Measurements from ENCODE around the gene LIN7B. TPM values are rescaled to one million over a fixed set of nuclear protein-coding genes. Genes with fewer than 3 reads are reported as not detected.

LIN7B gene
- total RNA-seq, 4 donors from 2014 or later, result 15.7 to 24.9 (median 19.6) TPM

DNA sequence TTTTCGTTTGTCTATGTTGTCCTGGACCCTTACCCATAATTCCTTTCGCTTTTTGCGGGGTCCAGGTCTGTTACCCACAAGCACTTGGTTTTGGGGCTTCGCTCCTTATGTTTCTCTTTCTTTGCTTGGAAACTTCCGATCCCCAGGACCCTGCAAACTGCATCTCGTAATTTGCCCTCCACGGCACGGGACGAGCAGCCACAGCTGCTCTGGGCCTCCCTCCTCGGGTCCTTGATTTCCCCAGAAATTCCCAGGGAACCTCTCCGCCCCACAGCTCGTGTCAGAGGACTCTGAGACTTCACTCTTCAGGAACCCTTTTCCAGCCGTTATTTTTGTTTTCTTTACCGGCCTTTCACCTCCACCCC, 28.3 kb upstream of the LIN7B start:
- WGBS, 2 donors, result 1% methylated on average over 14 of the region's 14 CpGs
- H3K27ac ChIP-seq, result peak overlapping the region; percentile 75 to 95 (median 87)
- no peaks in the 10 kb centered on the region for H3K27me3 ChIP-seq
- DNase-seq (ENCODE audit: low spot score in 2 of 2), result no peak
- TF ChIP-seq POLR2A (IDR thresholded peaks at IDR 0.05) (no peak), EP300 (IDR thresholded peaks at IDR 0.05) (no peak)
- TF ChIP-seq, protein P1, sequence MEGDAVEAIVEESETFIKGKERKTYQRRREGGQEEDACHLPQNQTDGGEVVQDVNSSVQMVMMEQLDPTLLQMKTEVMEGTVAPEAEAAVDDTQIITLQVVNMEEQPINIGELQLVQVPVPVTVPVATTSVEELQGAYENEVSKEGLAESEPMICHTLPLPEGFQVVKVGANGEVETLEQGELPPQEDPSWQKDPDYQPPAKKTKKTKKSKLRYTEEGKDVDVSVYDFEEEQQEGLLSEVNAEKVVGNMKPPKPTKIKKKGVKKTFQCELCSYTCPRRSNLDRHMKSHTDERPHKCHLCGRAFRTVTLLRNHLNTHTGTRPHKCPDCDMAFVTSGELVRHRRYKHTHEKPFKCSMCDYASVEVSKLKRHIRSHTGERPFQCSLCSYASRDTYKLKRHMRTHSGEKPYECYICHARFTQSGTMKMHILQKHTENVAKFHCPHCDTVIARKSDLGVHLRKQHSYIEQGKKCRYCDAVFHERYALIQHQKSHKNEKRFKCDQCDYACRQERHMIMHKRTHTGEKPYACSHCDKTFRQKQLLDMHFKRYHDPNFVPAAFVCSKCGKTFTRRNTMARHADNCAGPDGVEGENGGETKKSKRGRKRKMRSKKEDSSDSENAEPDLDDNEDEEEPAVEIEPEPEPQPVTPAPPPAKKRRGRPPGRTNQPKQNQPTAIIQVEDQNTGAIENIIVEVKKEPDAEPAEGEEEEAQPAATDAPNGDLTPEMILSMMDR (IDR thresholded peaks at IDR 0.05), result no peak
- peaks cover 0 to 38% (median 18%) of the 10 kb centered on the region in 4 donors for H3K4me1 ChIP-seq
- peak overlapping the region; percentile 71 to 98 (median 90) for H3K4me3 ChIP-seq
- H3K9me3 ChIP-seq, result no peaks in the 10 kb centered on the region
- peaks cover 2 to 37% (median 12%) of the 10 kb centered on the region in 3 donors for H3K36me3 ChIP-seq

DNA sequence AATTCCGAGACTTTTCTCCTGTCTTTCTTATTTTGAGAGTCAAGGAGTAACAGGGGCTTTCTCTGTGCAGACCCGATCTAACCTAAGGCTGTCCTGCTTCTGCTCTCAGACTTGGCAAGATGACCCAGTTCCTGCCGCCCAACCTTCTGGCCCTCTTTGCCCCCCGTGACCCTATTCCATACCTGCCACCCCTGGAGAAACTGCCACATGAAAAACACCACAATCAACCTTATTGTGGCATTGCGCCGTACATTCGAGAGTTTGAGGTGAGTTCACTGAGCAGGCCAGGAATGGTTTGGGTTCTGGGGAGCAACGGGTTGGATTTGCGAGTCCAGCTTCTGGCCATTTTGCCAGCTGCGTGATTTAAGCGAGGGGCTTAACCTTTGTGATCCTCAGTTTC, 27.9 kb upstream of the LIN7B start:
- Histone ChIP-seq H3K9me3 (no peaks in the 10 kb centered on the region), H3K4me3 (peak overlapping the region; percentile 71 to 98 (median 90)), H3K36me3 (peaks cover 2 to 41% (median 16%) of the 10 kb centered on the region in 3 donors), H3K27ac (peak overlapping the region in 3 of 4 donors; percentile 84 to 95 (median 90)), H3K4me1 (peaks cover 0 to 38% (median 18%) of the 10 kb centered on the region in 4 donors), H3K27me3 (no peaks in the 10 kb centered on the region)
- TF ChIP-seq, protein P1 (IDR thresholded peaks at IDR 0.05), result no peak
- no peak for TF ChIP-seq POLR2A (IDR thresholded peaks at IDR 0.05)
- TF ChIP-seq EP300 (IDR thresholded peaks at IDR 0.05), result no peak
- no peak for DNase-seq (ENCODE audit: low spot score in 2 of 2)
- 45 to 51% methylated on average over 11 of the region's 11 CpGs for WGBS, 2 donors

DNA sequence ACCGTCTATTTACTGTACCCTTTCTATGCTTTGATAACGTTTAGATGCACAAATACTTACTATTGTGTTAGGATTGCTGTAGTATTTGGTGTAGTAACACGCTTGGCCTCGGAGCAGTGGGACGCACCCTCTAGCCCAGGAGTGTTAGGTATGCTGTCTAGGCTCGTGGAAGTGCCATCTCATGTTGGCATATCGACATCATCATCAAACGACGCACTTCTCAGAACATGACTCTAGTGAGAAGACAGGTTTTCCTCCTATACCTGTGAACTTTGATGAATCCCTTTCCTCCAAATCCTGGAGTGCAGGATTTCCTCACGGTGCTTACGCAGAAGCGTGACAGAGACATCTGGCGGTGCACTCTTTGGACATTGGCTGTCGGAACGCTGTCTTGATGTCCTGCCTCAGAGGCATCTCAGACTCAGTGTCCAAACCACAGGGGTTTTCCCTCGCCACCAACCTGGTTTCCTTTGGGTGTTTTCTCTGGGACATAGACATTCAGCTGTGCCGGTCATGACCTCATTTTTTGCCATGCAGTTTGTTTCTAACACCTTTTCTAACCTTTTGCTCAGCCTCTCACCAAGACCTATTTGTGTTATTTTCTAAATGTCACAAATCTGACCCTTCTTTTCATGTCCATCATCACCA, 22.7 kb upstream of the LIN7B start:
- no peaks in the 10 kb centered on the region for H3K9me3 ChIP-seq
- TF ChIP-seq POLR2A (IDR thresholded peaks at IDR 0.05) (no peak), EP300 (IDR thresholded peaks at IDR 0.05) (no peak)
- TF ChIP-seq, protein P1 (IDR thresholded peaks at IDR 0.05), result no peak
- H3K27me3 ChIP-seq, result no peaks in the 10 kb centered on the region
- peaks cover 0 to 35% (median 9%) of the 10 kb centered on the region in 4 donors for H3K4me1 ChIP-seq
- no peak overlapping the region for H3K27ac ChIP-seq
- DNase-seq (ENCODE audit: low spot score in 2 of 2), result no peak
- H3K36me3 ChIP-seq, result peaks cover 7 to 93% (median 34%) of the 10 kb centered on the region in 3 donors
- H3K4me3 ChIP-seq, result no peak overlapping the region
- 92% methylated on average over 17 of the region's 17 CpGs for WGBS, 2 donors

DNA sequence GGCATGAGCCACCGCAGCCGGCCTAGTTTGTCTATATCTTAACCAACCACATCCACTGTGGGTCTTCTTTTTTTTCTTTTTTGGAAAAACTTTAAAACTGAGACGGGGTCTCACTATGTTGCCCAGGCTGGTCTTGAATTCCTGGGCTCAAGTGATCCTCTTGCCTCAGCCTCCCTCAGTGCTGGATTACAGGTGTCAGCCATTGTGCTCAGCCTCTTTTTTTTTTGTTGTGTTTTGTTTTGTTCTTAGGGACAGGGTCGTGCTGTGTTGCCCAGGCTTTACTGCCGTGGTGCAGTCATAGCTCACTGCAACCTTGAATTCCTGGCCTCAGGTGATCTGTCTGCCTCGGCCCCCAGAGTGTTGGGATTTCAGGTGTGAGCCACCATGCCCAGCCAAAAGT, 21.5 kb upstream of the LIN7B start:
- peaks cover 0 to 27% (median under 1%) of the 10 kb centered on the region in 4 donors for H3K4me1 ChIP-seq
- 92 to 93% methylated on average over 6 of the region's 6 CpGs for WGBS, 2 donors
- H3K4me3 ChIP-seq, result no peak overlapping the region
- TF ChIP-seq, protein P1 (IDR thresholded peaks at IDR 0.05), result no peak
- TF ChIP-seq POLR2A (IDR thresholded peaks at IDR 0.05) (no peak), EP300 (IDR thresholded peaks at IDR 0.05) (no peak)
- DNase-seq (ENCODE audit: low spot score in 2 of 2), result no peak
- peaks cover 7 to 97% (median 41%) of the 10 kb centered on the region in 3 donors for H3K36me3 ChIP-seq
- H3K27me3 ChIP-seq, result no peaks in the 10 kb centered on the region
- H3K27ac ChIP-seq, result no peak overlapping the region
- no peaks in the 10 kb centered on the region for H3K9me3 ChIP-seq

All from tibial nerve (tissue), 4 donors.